Stimulated activated CD4-positive, alpha-beta T cell treated with anti-CD3 and anti-CD28 coated beads, Interleukin-15, amount 100 ng/mL, for 1 hour (primary cell): Measurements from ENCODE around the gene SMIM45.
"Not testable (repeated sequence)": the region's sequence is repeated elsewhere in the genome, so short reads cannot be mapped to it uniquely, and the experiment has no call there.

Experiments
- DNase-seq, 2 donors: peaks; one replicate each; pipeline ENCODE4 v3.0.0-alpha.2; 2020; ENCODE audit warnings: low read depth in 1 of 2, low spot score in 1 of 2

The SMIM45 gene

GRCh38 chr22:41934284-41935014 is 17.5 kb upstream of the SMIM45 start:
- DNase-seq = no peak

GRCh38 chr22:41935015-41935351 is 17.0 kb upstream of the SMIM45 start:
- no peak for DNase-seq

GRCh38 chr22:41935509-41935908 is 16.4 kb upstream of the SMIM45 start:
- no peak for DNase-seq

- no peak for DNase-seq
Observed at GRCh38 chr22:41936894-41937169, 15.1 kb upstream of the SMIM45 start.

- peak; percentile 78 to 87 for DNase-seq
Observed at GRCh38 chr22:41939981-41940831, 11.7 kb upstream of the SMIM45 start.

- peak; percentile 73 to 78 for DNase-seq
Observed at GRCh38 chr22:41940832-41941765, 10.9 kb upstream of the SMIM45 start.

- no peak for DNase-seq
Observed at GRCh38 chr22:41943661-41944209, 8.2 kb upstream of the SMIM45 start.

GRCh38 chr22:41946629-41947423 is 5.1 kb upstream of the SMIM45 start, which contains the start of gene CENPM:
Gene CENPM (minus strand): TSS chr22:41947152. CDS start chr22:41947076, 76 bp downstream.
- peak; percentile 70 to 81 for DNase-seq

- DNase-seq = no peak
Observed at GRCh38 chr22:41947424-41948080, 4.4 kb upstream of the SMIM45 start.

- DNase-seq = no peak
Observed at GRCh38 chr22:41948142-41948541, 3.8 kb upstream of the SMIM45 start.

- DNase-seq = not testable (repeated sequence)
Observed at GRCh38 chr22:41948928-41949296, 3.0 kb upstream of the SMIM45 start.

GRCh38 chr22:41949297-41949965 is 2.5 kb upstream of the SMIM45 start:
- no peak for DNase-seq

- DNase-seq = no peak
Observed at GRCh38 chr22:41952713-41953112, 763 bp downstream of the SMIM45 start.

- no peak for DNase-seq
Observed at GRCh38 chr22:41957941-41958556, 6.1 kb downstream of the SMIM45 start.

GRCh38 chr22:41963453-41964111 is 11.6 kb downstream of the SMIM45 start:
- DNase-seq = no peak

- no peak for DNase-seq
Observed at GRCh38 chr22:41964112-41964491, 12.2 kb downstream of the SMIM45 start.

GRCh38 chr22:41966225-41966606 is 14.3 kb downstream of the SMIM45 start:
- no peak for DNase-seq

GRCh38 chr22:41966607-41967240 is 14.8 kb downstream of the SMIM45 start:
- DNase-seq = no peak
